Measurements from ENCODE around the gene RETREG1.

DNA sequence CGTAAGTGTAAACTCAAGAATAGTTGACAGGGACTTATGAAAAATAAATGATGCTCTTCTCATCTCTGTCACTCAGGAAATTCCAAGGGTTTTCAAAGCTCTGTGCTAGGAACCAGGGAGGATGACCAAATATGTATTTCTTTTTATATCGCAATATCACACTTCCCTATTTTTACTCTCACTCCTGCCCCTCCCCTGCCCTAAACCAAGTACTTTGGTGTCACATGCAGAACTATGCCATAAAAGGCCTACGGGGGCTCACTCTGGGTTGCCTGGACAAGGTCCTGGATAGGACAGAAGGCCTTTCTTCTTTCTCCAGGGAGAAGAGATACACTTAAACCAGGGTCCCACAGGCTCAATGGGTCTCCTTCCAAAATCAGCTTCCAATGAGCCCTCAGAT, 8.3 kb upstream of the RETREG1 start:
- TF ChIP-seq, protein P1, sequence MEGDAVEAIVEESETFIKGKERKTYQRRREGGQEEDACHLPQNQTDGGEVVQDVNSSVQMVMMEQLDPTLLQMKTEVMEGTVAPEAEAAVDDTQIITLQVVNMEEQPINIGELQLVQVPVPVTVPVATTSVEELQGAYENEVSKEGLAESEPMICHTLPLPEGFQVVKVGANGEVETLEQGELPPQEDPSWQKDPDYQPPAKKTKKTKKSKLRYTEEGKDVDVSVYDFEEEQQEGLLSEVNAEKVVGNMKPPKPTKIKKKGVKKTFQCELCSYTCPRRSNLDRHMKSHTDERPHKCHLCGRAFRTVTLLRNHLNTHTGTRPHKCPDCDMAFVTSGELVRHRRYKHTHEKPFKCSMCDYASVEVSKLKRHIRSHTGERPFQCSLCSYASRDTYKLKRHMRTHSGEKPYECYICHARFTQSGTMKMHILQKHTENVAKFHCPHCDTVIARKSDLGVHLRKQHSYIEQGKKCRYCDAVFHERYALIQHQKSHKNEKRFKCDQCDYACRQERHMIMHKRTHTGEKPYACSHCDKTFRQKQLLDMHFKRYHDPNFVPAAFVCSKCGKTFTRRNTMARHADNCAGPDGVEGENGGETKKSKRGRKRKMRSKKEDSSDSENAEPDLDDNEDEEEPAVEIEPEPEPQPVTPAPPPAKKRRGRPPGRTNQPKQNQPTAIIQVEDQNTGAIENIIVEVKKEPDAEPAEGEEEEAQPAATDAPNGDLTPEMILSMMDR (IDR thresholded peaks at IDR 0.05; ENCODE audit: insufficient read depth, low read length) = no peak
- TF ChIP-seq POLR2AphosphoS5 (IDR thresholded peaks at IDR 0.05; ENCODE audit: low read depth) = no peak
- TF ChIP-seq, protein P2, sequence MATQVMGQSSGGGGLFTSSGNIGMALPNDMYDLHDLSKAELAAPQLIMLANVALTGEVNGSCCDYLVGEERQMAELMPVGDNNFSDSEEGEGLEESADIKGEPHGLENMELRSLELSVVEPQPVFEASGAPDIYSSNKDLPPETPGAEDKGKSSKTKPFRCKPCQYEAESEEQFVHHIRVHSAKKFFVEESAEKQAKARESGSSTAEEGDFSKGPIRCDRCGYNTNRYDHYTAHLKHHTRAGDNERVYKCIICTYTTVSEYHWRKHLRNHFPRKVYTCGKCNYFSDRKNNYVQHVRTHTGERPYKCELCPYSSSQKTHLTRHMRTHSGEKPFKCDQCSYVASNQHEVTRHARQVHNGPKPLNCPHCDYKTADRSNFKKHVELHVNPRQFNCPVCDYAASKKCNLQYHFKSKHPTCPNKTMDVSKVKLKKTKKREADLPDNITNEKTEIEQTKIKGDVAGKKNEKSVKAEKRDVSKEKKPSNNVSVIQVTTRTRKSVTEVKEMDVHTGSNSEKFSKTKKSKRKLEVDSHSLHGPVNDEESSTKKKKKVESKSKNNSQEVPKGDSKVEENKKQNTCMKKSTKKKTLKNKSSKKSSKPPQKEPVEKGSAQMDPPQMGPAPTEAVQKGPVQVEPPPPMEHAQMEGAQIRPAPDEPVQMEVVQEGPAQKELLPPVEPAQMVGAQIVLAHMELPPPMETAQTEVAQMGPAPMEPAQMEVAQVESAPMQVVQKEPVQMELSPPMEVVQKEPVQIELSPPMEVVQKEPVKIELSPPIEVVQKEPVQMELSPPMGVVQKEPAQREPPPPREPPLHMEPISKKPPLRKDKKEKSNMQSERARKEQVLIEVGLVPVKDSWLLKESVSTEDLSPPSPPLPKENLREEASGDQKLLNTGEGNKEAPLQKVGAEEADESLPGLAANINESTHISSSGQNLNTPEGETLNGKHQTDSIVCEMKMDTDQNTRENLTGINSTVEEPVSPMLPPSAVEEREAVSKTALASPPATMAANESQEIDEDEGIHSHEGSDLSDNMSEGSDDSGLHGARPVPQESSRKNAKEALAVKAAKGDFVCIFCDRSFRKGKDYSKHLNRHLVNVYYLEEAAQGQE (IDR thresholded peaks at IDR 0.05; ENCODE audit: insufficient replicate concordance, low read depth) = no peak
- TF ChIP-seq SPI1 (IDR thresholded peaks at IDR 0.05; ENCODE audit: borderline replicate concordance, low read depth) = peak; percentile 99

Data from HL-60 (cell line).